BLaER1 (cell line): ENCODE results near the gene MC1R.
A peak's percentile ranks its signal among the peaks of the same experiment; 100 is the strongest.

Source experiments
- H3K27ac ChIP-seq: shearing (Covaris generic); formaldehyde crosslinking; 2 replicates; pipeline ENCODE4 v1.8.1; 2022
- H3K27me3 ChIP-seq: shearing (Covaris generic); formaldehyde crosslinking; 2 replicates; pipeline ENCODE4 v1.8.1; 2022
- H3K36me3 ChIP-seq: shearing (Covaris generic); formaldehyde crosslinking; 2 replicates; pipeline ENCODE4 v1.8.1; 2022
- H3K4me1 ChIP-seq: shearing (Covaris generic); formaldehyde crosslinking; 2 replicates; pipeline ENCODE4 v1.8.1; 2022
- H3K4me2 ChIP-seq: shearing (Covaris generic); formaldehyde crosslinking; 2 replicates; pipeline ENCODE4 v1.8.1; 2022
- H3K4me3 ChIP-seq: shearing (Covaris generic); formaldehyde crosslinking; 2 replicates; pipeline ENCODE4 v1.8.1; 2022
- H3K9ac ChIP-seq: shearing (Covaris generic); formaldehyde crosslinking; 2 replicates; pipeline ENCODE4 v1.8.1; 2022
- H3K9me3 ChIP-seq: shearing (Covaris generic); formaldehyde crosslinking; 2 replicates; pipeline ENCODE4 v1.8.1; 2022
- H4K20me1 ChIP-seq: shearing (Covaris generic); formaldehyde crosslinking; 2 replicates; pipeline ENCODE4 v1.8.1; 2022
- Cebpa-rat ChIP-seq: shearing (Covaris generic); IDR thresholded peaks from 2 replicates; pipeline ENCODE4 v1.8.1; 2022

Gene MC1R

DNA sequence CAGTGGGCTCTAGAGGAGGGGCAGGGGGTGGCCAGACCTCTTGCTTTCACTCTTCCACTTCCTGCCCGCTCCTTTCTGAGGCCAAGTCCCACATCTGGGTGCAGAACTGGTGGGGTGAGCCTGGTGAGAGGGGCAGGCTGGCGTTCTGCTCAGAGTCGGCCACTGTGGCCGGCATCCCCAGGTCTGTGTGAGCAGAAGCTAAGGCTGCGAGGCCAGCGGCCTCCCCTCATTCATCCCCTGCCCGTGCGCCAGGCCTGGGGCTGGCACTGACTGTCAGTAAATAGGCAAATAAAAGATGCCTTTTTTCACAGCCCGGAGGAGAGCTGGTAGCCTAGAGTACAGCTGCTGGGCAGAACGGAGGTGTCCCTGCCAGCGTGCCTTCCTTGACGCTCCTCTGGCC, 31.1 kb downstream of the MC1R start:
- peak overlapping the region; percentile 99 for H3K4me2 ChIP-seq
- H3K9ac ChIP-seq = peak overlapping the region; percentile 84
- H4K20me1 ChIP-seq = peaks cover 57% of the 10 kb centered on the region
- peak overlapping the region; percentile 76 for H3K4me3 ChIP-seq
- H3K9me3 ChIP-seq = no peaks in the 10 kb centered on the region
- H3K27ac ChIP-seq = no peak overlapping the region
- peaks cover 8% of the 10 kb centered on the region; the same call in 1 of the 2 replicates for H3K27me3 ChIP-seq
- peaks cover 16% of the 10 kb centered on the region for H3K36me3 ChIP-seq
- H3K4me1 ChIP-seq = peaks cover 70% of the 10 kb centered on the region
- no peak for TF ChIP-seq Cebpa-rat

- H3K9me3 ChIP-seq = no peaks in the 10 kb centered on the region
- H3K4me3 ChIP-seq = no peak overlapping the region
- H3K36me3 ChIP-seq = peaks cover 28% of the 10 kb centered on the region
- no peak overlapping the region for H3K27ac ChIP-seq
- no peak for TF ChIP-seq Cebpa-rat
- no peak overlapping the region for H3K4me2 ChIP-seq
- H3K27me3 ChIP-seq = peaks cover 8% of the 10 kb centered on the region; the same call in 1 of the 2 replicates
- H3K9ac ChIP-seq = no peak overlapping the region
- H3K4me1 ChIP-seq = peaks cover 65% of the 10 kb centered on the region
- peaks cover 69% of the 10 kb centered on the region for H4K20me1 ChIP-seq
These were observed 32.8 kb downstream of the MC1R start for GRCh38 chr16:89951509-89951908.

DNA sequence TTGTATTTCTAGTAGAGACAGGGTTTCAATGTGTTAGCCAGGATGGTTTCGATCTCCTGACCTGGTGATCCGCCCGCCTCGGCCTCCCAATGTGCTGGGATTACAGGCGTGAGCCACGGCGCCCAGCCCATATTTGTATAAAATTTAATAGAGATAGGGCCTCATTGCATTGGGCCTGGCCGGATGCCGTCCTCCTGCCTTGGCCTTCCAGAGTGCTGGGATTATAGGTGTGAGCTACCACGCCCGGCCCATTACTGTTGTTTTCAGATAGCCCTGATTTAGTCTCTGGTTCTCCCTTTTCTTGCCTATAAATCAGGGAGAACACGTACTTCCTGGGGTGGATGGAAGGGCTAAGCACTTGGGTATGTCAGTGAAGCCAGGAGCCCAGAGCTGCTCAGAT, 33.4 kb downstream of the MC1R start:
- Histone ChIP-seq H3K4me1 (peaks cover 70% of the 10 kb centered on the region), H3K27me3 (peaks cover 8% of the 10 kb centered on the region; the same call in 1 of the 2 replicates), H3K4me3 (no peak overlapping the region), H3K9me3 (no peaks in the 10 kb centered on the region), H4K20me1 (peaks cover 74% of the 10 kb centered on the region), H3K4me2 (no peak overlapping the region), H3K9ac (no peak overlapping the region), H3K27ac (no peak overlapping the region), H3K36me3 (peaks cover 34% of the 10 kb centered on the region)
- no peak for TF ChIP-seq Cebpa-rat

DNA sequence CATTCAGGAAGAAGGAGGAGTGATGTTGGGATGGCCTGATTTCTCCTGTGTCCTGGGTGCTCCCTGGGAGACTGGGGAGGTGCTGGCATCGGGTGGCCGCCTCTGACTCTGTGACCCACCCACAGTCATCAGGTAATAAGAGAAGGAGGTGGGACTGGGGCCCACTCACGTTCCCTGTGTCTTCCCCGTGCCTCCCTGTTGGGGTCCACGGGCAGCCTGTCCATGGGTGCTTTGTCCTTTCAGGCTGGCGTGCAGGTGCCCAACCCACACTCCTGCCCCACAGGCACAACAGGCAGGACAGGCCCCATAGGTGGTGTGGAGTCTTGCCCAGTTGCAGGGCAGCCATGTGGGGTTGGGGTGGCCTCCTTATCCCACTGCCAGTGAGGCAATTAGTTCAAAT, 33.9 kb downstream of the MC1R start:
- H3K36me3 ChIP-seq = peaks cover 39% of the 10 kb centered on the region
- no peak overlapping the region for H3K4me3 ChIP-seq
- H3K27me3 ChIP-seq = peaks cover 4% of the 10 kb centered on the region; the same call in 1 of the 2 replicates
- H3K4me2 ChIP-seq = peak overlapping the region; percentile 59; the same call in 1 of the 2 replicates
- no peak overlapping the region for H3K9ac ChIP-seq
- no peak for TF ChIP-seq Cebpa-rat
- no peak overlapping the region for H3K27ac ChIP-seq
- H3K4me1 ChIP-seq = peaks cover 67% of the 10 kb centered on the region
- peaks cover 79% of the 10 kb centered on the region for H4K20me1 ChIP-seq
- no peaks in the 10 kb centered on the region for H3K9me3 ChIP-seq

DNA sequence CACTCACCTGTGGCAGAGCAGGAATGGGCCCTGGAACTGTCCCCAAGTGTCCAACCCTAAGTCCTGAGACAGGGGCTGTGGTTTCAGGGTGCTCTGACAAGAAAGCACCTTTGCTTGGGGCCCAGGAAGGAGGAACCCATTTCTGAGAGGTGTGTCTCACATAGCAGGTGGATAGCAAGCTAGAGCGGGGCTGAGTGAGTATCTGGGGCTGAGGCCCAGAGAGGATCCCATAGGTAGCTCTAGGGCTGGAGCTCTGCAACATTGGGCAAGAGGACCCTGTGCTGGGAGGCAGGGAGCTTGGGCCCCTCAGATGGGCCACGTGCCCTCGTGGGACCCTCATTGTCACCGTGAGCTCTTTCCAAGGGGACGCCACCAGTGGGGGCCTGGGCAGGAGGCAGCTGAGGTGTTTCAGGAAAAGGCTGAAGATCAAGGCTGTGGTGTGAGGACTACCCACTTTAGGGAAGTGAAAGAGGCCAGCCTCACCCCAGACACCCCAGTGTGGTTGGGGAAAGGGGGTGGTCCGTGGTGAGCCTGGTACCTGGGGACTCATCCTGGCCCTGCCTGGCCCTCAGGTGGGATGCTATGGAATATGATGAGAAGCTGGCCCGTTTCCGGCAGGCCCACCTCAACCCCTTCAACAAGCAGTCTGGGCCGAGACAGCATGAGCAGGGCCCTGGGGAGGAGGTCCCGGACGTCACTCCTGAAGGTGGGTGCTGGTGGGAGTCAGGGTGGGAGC, 35.2 kb downstream of the MC1R start:
- Histone ChIP-seq H3K4me3 (no peak overlapping the region), H4K20me1 (peaks cover 79% of the 10 kb centered on the region), H3K27me3 (no peaks in the 10 kb centered on the region), H3K36me3 (peaks cover 52% of the 10 kb centered on the region), H3K9ac (no peak overlapping the region), H3K27ac (no peak overlapping the region), H3K4me2 (peak overlapping the region; percentile 59), H3K9me3 (no peaks in the 10 kb centered on the region), H3K4me1 (peaks cover 58% of the 10 kb centered on the region)
- no peak for TF ChIP-seq Cebpa-rat

DNA sequence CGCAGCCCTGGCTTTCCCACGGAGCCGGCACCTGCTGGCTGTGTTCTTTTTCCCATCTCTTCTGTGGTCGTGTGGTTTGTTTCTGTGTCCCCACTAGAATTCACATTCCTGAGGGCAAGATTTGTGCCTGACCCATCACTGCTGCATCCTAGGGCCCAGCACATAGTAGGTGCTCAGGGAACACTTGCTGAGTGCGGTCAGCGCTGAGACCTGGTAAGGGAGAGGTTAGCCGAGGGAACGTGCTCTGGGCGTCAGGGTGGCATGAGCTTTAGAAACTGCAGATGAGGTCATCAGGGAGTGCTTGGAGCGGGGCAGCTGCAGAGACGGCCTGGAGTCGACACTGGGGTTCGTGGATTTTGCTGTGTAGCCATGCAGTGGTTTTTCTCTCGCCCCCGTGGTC, 35.8 kb downstream of the MC1R start:
- Histone ChIP-seq H3K9ac (no peak overlapping the region), H4K20me1 (peaks cover 75% of the 10 kb centered on the region), H3K9me3 (no peaks in the 10 kb centered on the region), H3K27me3 (no peaks in the 10 kb centered on the region), H3K36me3 (peaks cover 58% of the 10 kb centered on the region), H3K4me2 (peak overlapping the region; percentile 59), H3K4me1 (peaks cover 54% of the 10 kb centered on the region), H3K27ac (no peak overlapping the region), H3K4me3 (no peak overlapping the region)
- TF ChIP-seq Cebpa-rat = no peak

DNA sequence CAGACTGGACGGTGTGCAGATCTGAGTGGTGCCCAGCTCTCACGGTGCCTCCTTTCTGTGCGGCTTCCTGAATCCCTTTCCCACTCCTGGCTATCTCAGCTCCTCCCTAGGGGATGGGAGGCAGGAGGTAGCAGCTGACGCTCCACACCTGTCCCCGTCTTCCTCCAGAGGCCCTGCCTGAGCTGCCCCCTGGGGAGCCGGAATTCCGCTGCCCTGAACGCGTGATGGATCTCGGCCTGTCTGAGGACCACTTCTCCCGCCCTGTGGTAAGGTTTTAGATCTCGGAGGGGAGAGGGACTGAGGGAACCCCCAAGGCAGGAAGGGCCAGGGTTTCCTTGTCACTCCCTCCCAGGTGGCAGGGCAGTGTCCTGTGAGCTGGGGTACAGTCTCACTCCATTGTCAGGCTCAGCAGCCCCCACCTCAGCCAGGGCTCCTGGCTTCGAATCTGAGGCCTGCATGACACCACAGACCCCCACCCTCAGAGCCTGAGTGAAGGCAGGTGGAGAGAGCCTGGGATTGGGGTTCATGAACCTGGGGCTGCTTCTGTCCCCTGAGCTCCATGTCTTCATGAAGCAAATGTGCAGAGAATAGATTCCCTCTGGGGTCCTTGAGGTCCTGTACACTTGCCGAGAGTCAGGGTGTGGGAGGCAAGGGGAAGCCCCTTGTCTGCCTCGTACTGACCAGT, 36.5 kb downstream of the MC1R start:
- no peak for TF ChIP-seq Cebpa-rat
- Histone ChIP-seq H3K4me1 (peaks cover 47% of the 10 kb centered on the region), H3K36me3 (peaks cover 65% of the 10 kb centered on the region), H3K27ac (no peak overlapping the region), H3K4me3 (no peak overlapping the region), H3K27me3 (no peaks in the 10 kb centered on the region), H3K9me3 (no peaks in the 10 kb centered on the region), H4K20me1 (peaks cover 69% of the 10 kb centered on the region), H3K4me2 (no peak overlapping the region), H3K9ac (no peak overlapping the region)

DNA sequence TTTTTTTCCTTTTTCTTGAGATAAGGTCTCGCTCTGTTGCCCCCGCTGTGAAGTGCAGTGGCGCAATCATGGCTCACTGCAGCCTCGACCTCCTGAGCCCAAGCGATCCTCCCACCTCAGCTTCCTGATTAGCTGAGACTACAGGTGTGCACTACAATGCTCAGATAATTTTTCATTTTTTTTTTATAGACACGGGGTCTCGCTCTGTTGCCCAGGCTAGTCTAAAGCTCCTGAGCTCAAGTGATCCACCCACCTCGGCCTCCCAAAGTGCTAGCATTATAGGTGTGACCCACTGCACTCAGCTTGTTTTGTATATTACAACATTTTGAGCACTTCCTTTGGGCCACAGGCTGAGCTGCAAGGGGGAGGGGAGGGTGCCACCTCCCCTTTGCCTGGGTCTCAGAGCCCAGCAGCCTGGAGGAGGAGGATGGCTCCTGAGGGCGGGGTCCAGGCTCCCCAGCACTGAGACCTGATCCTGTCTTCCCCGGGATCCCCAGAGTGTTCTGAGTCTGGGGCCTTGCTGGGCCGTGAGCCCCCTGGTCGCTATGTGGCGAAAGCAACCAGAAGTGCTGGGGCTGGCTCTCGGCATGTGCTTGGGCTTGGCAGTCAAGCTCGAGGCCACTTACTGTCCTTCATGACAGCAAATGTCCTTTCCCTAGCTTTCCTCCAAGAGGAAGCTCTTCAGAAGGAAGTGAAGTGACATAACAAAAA, 38.0 kb downstream of the MC1R start:
- no peak overlapping the region for H3K4me3 ChIP-seq
- peaks cover 38% of the 10 kb centered on the region for H3K4me1 ChIP-seq
- no peaks in the 10 kb centered on the region for H3K9me3 ChIP-seq
- H4K20me1 ChIP-seq = peaks cover 53% of the 10 kb centered on the region
- peaks cover 79% of the 10 kb centered on the region for H3K36me3 ChIP-seq
- no peak overlapping the region for H3K9ac ChIP-seq
- H3K27ac ChIP-seq = no peak overlapping the region
- no peaks in the 10 kb centered on the region for H3K27me3 ChIP-seq
- no peak overlapping the region for H3K4me2 ChIP-seq
- TF ChIP-seq Cebpa-rat = no peak

DNA sequence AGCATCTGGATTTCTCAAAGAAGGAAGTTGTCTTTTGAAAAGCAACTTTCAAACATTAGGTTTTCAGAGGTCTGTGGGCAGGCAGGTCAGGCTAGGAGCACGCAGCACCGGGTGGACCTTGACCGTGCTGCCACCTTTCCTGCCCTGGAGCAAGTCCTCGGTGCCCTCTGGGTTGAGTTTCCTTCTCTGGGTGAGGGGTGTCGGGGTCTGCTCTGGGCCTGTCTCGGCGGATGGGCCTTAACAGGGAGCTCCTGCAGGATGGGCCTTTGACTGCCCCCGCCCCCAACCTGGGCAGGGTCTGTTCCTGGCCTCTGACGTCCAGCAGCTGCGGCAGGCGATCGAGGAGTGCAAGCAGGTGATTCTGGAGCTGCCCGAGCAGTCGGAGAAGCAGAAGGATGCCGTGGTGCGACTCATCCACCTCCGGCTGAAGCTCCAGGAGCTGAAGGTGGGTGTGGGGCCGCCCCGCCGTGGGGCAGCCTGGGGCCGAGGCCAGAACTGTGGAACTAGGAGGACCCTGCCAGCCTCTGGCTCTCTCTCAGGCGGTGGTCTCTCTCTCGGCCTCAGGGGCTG, 38.6 kb downstream of the MC1R start:
- peaks cover 47% of the 10 kb centered on the region for H4K20me1 ChIP-seq
- no peak overlapping the region for H3K4me2 ChIP-seq
- H3K4me1 ChIP-seq = peaks cover 31% of the 10 kb centered on the region
- no peak overlapping the region for H3K9ac ChIP-seq
- H3K9me3 ChIP-seq = no peaks in the 10 kb centered on the region
- H3K27ac ChIP-seq = no peak overlapping the region
- peaks cover 84% of the 10 kb centered on the region for H3K36me3 ChIP-seq
- H3K27me3 ChIP-seq = no peaks in the 10 kb centered on the region
- no peak overlapping the region for H3K4me3 ChIP-seq
- TF ChIP-seq Cebpa-rat = no peak
